ENCODE measurements around the gene ZNF80.

ZNF80 gene

DNA sequence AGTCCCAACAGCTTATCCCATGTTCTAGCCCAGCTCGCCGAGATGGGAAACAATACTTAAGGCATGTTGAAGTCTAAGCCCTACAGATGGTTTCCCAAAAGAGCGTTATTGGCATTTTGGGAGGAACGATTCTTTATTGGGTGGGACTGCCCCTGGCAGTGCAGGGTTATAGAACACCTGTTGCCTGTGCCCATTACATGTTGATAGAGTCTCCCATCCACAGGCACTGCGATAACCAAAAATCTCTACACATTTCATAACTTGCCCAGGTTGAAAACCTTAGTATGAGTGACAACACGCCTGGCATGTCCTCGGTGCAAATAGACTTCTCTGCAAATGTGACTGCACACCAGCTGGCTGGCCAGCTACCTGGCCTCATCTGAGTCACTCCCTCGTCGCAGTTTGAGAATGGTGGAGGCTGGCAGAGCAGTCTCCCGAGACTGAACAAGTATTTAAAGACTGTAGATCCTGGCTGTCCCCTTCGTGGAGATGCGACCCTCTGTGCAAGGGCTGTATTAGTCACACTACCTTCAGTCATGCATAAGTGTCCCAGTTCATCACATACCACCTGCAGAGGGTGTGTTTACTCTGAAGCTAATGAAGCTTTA, 18.7 kb downstream of the ZNF80 start:
- DNase-seq = no peak

- DNase-seq = no peak
Observed at GRCh38 chr3:114218006-114218405, 19.4 kb downstream of the ZNF80 start.

GRCh38 chr3:114217266-114217665, 20.1 kb downstream of the ZNF80 start:
- DNase-seq = peak; percentile 44

- DNase-seq = no peak
Observed at GRCh38 chr3:114216186-114216970, 21.0 kb downstream of the ZNF80 start.

- no peak for DNase-seq
Observed at GRCh38 chr3:114214542-114215341, 22.6 kb downstream of the ZNF80 start.

DNA sequence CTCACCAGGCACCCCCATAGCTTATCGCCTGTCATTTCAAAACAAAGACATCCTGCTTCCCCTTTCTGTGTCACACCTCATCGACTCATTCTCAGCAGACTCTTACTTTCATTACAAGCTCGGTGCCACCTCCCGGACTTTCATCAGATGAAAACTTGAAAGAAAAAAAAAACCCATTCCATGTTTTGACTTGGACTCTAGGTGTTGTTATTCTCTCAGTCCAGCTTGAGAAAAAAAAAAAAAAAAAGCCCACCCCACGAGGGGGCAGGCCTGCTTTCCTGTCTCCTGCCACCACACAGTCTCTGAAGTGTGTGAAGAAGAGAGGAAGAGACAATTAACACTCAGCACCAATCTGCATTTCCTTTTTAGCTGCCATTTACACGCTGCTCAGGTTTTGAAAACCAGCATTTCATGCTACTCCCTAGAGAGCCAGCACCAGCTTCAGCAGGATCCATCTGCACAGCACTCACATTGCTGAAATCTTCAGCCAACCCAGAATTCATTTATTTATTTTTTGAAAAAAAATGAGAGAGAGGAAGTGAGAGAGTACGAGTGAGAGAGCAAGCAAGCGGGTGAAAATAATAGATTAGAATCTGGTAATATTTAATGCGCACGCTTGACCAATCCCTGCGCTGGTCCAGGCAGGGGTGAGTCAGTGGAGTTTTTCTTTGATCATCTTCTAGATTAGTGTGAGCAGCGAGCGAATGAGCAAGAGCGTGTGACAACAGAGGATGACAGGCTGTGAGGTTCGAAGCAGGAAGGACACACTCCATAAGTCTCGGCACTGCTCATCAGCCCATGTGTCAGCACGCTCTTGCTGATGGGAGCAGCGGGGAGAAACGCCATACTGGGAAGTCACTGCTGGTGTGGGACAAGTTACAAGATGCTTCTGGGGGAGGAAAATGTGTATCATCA, 23.5 kb downstream of the ZNF80 start:
- no peak for DNase-seq

GRCh38 chr3:114213292-114213626, 24.1 kb downstream of the ZNF80 start:
- DNase-seq = no peak

GRCh38 chr3:114212646-114213045, 24.7 kb downstream of the ZNF80 start:
- no peak for DNase-seq

- no peak for DNase-seq
Observed at GRCh38 chr3:114207768-114208167, 29.6 kb downstream of the ZNF80 start.

GRCh38 chr3:114206342-114206741, 31.0 kb downstream of the ZNF80 start:
- DNase-seq = no peak

DNA sequence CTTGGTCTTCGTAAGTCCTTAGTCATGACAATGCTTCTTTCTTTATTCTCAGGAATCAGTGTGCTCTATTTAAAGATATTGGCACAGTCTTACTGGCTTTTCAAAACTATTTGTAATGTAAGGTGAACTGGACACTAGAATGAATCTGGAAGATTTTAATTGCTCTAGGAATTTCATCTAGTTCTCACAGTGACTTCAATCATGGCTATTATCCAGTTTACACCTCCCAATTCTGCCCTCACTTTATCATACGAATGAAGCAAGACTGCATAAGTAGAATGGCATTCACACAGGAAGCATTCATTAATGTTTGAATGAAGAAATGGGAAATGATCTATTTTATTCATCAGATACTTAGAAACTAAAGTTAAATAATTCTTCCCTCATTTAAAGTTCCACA, 31.8 kb downstream of the ZNF80 start:
- no peak for DNase-seq

DNA sequence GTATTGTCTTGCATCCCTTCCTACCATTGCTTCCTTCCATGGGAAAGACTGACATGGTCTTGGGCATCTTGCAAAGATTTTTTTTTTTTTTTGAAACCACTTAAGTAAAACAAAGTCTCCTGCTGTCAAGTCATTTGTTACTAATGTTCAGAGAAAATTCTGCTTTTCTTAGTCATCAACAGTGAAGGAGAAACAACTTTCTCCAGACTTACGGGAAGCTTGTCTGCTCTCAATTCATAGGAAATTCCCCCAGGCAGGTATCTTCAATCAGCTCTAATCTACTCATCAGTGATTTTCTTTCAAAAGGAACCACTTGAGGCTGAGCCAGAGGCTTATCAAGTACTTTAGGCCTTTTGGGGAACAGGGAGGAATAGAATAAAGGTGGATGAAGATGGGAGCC, 42.6 kb downstream of the ZNF80 start:
- no peak for DNase-seq

DNA sequence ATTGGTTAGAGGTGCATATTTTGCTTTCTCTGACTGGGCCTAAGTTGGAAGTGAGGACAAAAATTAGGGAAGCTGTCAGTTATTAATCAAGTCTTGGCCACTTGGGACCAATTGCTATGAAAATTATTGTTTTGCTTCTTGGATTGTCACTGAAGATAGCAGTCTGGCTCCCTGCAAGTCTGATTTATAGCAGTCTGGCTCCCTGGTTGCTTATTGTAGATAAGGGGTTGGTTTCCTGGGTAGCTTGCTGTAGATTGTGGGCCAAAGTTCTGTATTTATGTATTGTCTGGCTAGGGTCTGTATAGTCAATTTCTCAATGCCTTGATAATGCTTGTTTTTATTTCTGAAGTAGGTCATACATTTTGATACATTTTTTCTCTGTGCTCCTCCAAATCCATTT, 45.2 kb downstream of the ZNF80 start:
- DNase-seq = no peak

GRCh38 chr3:114186501-114186900, 50.9 kb downstream of the ZNF80 start:
- no peak for DNase-seq
